ENCODE results near the gene DDX10.

The DDX10 gene

DNA sequence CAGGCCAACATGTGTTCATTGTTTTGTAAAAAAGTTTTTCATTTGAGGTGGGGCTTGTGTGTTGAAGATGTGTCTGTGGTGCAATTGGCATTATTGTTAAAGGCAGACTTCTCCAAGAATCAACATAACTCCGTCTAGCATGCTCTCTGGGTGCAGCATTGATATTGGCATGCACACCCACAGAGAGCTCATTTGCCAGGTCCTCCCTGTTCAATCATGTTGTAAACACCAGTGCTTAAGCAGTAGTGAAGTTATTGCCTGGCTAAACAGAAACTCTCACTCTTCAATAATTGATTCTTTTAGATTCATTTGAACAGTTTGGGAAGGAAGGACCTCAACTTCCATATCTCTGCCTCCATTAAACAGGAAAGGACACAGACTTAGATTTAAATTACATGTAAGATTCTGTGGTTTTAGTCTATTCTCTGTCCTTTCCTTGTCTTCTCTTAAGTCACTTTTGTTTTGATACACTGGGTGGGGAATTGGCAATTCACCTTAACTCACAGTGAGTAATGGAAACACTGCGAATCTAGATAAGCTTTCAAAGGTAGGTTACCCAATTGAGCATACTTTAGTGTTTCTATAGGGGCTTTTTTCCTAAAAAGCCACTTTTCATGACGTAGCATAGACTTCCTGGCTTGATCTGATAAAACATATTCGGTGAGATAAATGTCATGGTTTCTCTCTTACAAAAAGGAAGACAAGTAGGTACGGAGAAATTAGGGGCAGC lies 40.5 kb upstream of the DDX10 start:
- TF ChIP-seq, protein P1, sequence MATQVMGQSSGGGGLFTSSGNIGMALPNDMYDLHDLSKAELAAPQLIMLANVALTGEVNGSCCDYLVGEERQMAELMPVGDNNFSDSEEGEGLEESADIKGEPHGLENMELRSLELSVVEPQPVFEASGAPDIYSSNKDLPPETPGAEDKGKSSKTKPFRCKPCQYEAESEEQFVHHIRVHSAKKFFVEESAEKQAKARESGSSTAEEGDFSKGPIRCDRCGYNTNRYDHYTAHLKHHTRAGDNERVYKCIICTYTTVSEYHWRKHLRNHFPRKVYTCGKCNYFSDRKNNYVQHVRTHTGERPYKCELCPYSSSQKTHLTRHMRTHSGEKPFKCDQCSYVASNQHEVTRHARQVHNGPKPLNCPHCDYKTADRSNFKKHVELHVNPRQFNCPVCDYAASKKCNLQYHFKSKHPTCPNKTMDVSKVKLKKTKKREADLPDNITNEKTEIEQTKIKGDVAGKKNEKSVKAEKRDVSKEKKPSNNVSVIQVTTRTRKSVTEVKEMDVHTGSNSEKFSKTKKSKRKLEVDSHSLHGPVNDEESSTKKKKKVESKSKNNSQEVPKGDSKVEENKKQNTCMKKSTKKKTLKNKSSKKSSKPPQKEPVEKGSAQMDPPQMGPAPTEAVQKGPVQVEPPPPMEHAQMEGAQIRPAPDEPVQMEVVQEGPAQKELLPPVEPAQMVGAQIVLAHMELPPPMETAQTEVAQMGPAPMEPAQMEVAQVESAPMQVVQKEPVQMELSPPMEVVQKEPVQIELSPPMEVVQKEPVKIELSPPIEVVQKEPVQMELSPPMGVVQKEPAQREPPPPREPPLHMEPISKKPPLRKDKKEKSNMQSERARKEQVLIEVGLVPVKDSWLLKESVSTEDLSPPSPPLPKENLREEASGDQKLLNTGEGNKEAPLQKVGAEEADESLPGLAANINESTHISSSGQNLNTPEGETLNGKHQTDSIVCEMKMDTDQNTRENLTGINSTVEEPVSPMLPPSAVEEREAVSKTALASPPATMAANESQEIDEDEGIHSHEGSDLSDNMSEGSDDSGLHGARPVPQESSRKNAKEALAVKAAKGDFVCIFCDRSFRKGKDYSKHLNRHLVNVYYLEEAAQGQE (IDR thresholded peaks at IDR 0.05; ENCODE audit: insufficient replicate concordance, low read depth): no peak
- TF ChIP-seq POLR2AphosphoS5 (IDR thresholded peaks at IDR 0.05; ENCODE audit: low read depth) (no peak), SPI1 (IDR thresholded peaks at IDR 0.05; ENCODE audit: borderline replicate concordance, low read depth) (no peak), GABPA (IDR thresholded peaks at IDR 0.05; ENCODE audit: low read depth) (no peak)
- TF ChIP-seq, protein P2, sequence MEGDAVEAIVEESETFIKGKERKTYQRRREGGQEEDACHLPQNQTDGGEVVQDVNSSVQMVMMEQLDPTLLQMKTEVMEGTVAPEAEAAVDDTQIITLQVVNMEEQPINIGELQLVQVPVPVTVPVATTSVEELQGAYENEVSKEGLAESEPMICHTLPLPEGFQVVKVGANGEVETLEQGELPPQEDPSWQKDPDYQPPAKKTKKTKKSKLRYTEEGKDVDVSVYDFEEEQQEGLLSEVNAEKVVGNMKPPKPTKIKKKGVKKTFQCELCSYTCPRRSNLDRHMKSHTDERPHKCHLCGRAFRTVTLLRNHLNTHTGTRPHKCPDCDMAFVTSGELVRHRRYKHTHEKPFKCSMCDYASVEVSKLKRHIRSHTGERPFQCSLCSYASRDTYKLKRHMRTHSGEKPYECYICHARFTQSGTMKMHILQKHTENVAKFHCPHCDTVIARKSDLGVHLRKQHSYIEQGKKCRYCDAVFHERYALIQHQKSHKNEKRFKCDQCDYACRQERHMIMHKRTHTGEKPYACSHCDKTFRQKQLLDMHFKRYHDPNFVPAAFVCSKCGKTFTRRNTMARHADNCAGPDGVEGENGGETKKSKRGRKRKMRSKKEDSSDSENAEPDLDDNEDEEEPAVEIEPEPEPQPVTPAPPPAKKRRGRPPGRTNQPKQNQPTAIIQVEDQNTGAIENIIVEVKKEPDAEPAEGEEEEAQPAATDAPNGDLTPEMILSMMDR (IDR thresholded peaks at IDR 0.05; ENCODE audit: insufficient read depth, low read length): no peak
- no peak for DNase-seq (ENCODE audit: low read depth in 1 of 2, low spot score in 1 of 2)
- no peak overlapping the region for H3K27ac ChIP-seq (replicated peaks)

DNA sequence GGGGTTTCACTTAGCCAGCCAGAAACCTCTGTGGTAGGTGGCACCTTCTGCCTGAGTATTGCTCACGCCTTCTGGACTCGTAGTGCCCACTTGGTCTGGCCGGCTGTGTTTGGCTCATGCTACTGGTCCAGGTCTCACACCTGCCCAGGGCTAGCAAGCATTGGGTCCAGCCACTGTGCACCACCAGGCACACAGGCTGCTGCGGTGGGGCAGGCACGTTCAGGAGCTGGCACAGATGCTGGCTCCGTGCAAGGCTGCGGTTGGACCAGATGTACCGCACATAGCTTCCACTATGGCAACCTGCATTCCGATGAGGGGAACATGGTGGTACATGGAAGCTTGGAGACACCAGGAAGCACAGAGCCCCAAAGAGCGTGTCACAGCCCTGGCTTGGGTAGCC lies 36.5 kb upstream of the DDX10 start:
- no peak for DNase-seq (ENCODE audit: low read depth in 1 of 2, low spot score in 1 of 2)
- no peak overlapping the region for H3K27ac ChIP-seq (replicated peaks)
- H3K27me3 ChIP-seq (ENCODE audit: insufficient read depth, poor library complexity, severe bottlenecking): no peaks in the 10 kb centered on the region
- H3K4me3 ChIP-seq (replicated peaks; ENCODE audit: insufficient read depth, low read length): no peak overlapping the region
- no peak for TF ChIP-seq POLR2AphosphoS5 (IDR thresholded peaks at IDR 0.05; ENCODE audit: low read depth)
- TF ChIP-seq, protein P1 (IDR thresholded peaks at IDR 0.05; ENCODE audit: insufficient replicate concordance, low read depth): no peak
- TF ChIP-seq SPI1 (IDR thresholded peaks at IDR 0.05; ENCODE audit: borderline replicate concordance, low read depth): no peak
- no peak for TF ChIP-seq GABPA (IDR thresholded peaks at IDR 0.05; ENCODE audit: low read depth)
- TF ChIP-seq, protein P2 (IDR thresholded peaks at IDR 0.05; ENCODE audit: insufficient read depth, low read length): no peak

More for the DNA sequence above, 40.5 kb upstream of the DDX10 start:
- Histone ChIP-seq H3K27me3 (ENCODE audit: insufficient read depth, poor library complexity, severe bottlenecking) (no peaks in the 10 kb centered on the region), H3K4me3 (replicated peaks; ENCODE audit: insufficient read depth, low read length) (no peak overlapping the region)

DNA sequence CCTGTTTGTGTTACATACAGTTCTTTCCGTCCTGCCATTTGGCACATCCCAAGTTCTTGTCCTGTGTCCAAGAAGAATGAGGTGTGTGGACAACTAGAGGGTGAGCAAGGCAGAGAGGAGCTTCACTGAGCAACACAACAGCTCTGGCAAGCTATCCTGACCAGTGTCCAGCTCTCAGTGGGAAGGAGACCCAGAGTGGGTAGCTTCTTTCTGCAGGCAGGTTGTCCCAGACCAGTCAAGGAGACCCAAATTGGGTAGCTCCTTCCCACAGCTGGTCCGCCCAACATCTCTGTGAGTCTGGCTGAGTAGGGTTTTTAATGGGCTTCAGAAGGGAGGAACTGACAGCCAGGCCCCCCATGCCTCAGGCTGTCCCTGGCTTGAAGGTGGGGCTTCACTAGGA lies 36.1 kb upstream of the DDX10 start:
- no peak for TF ChIP-seq GABPA (IDR thresholded peaks at IDR 0.05; ENCODE audit: low read depth)
- TF ChIP-seq, protein P1 (IDR thresholded peaks at IDR 0.05; ENCODE audit: insufficient replicate concordance, low read depth): no peak
- no peak for TF ChIP-seq POLR2AphosphoS5 (IDR thresholded peaks at IDR 0.05; ENCODE audit: low read depth)
- no peak for TF ChIP-seq SPI1 (IDR thresholded peaks at IDR 0.05; ENCODE audit: borderline replicate concordance, low read depth)
- TF ChIP-seq, protein P2 (IDR thresholded peaks at IDR 0.05; ENCODE audit: insufficient read depth, low read length): no peak
- Histone ChIP-seq H3K27ac (replicated peaks) (no peak overlapping the region), H3K27me3 (ENCODE audit: insufficient read depth, poor library complexity, severe bottlenecking) (no peaks in the 10 kb centered on the region), H3K4me3 (replicated peaks; ENCODE audit: insufficient read depth, low read length) (no peak overlapping the region)
- DNase-seq (ENCODE audit: low read depth in 1 of 2, low spot score in 1 of 2): no peak

All from HL-60 (cell line).